Psoas muscle (tissue), 8 donors: ENCODE results near the gene HECTD3. TPM values are rescaled to one million over a fixed set of nuclear protein-coding genes. Genes with fewer than 3 reads are reported as not detected.

Source experiments
- ATAC-seq, 4 donors: fragments of 200-7000 bp; cut with Tn5 transposase; one replicate each; pipeline ENCODE4 v1.9.1; 2020; ENCODE audit warnings: moderate library complexity in 3 of 4, mild to moderate bottlenecking in 2 of 4
- DNase-seq, 2 donors: peaks; one replicate each; pipeline ENCODE4 v3.0.0-alpha.2; 2020
- H3K27ac ChIP-seq: fragments of 200-600 bp; one replicate; pipeline ENCODE4 v1.8.0; 2022
- H3K27me3 ChIP-seq, 3 donors: fragments of 200-600 bp in 1 of 3; one replicate each; pipeline versions ENCODE4 v1.6.1 to v1.8.0; 2013 to 2022; ENCODE audit warnings: low read length in 2 of 3, mild to moderate bottlenecking in 2 of 3, moderate library complexity in 1 of 3; ENCODE audit not compliant: insufficient read depth in 3 of 3
- H3K36me3 ChIP-seq, 2 donors: fragments of 200-600 bp in 1 of 2; one replicate each; pipeline versions ENCODE4 v1.6.1 to v1.8.0; 2013 to 2022; ENCODE audit warnings: low read depth in 1 of 2, mild to moderate bottlenecking in 1 of 2, moderate library complexity in 1 of 2; ENCODE audit not compliant: insufficient read depth in 1 of 2
- H3K4me1 ChIP-seq: fragments of 200-600 bp; one replicate; pipeline ENCODE4 v1.8.0; 2022
- H3K4me3 ChIP-seq: fragments of 200-600 bp; one replicate; pipeline ENCODE4 v1.8.0; 2022; ENCODE audit warnings: mild to moderate bottlenecking
- H3K9me3 ChIP-seq: fragments of 200-600 bp; one replicate; pipeline ENCODE4 v1.8.0; 2022
- WGBS, 3 donors: extraction: QIAGEN DNeasy Blood & Tissue Kit; methylation state at CpG; one replicate each; pipeline versions ENCODE4 v1.1.6 to v1.1.7; 2013; 5-methylcytosine and 5-hydroxymethylcytosine counted together
- intact Hi-C, 2 donors: fragments of 100-400 bp; cut with DNase I; formaldehyde crosslinking; loops; one replicate each; pipeline versions ENCODE4 v1.11.0 to v1.14.2; 2022
- polyA plus RNA-seq, 3 donors: library from polyadenylated mRNA; stranded (reverse); fragments of 200-250 nt; gene quantifications; one replicate each; pipeline ENCODE4 v1.2.3, GENCODE V29; 2013
- total RNA-seq, 4 donors: library from RNA; stranded (reverse); fragmentation: NEBNext Ultra II Directional in 2 of 4; extraction: Animal tissue kit (Norgen Biotek cat#: 25700) in 2 of 4; gene quantifications; one replicate each; pipeline versions ENCODE4 v1.2.1 to v1.2.4, GENCODE V29; 2021 to 2023
- TF ChIP-seq, protein P1 (sequence below): fragments of 200-600 bp; IDR thresholded peaks from one replicate; pipeline ENCODE4 v1.8.0; 2022; ENCODE audit warnings: antibody characterized with exemption
- donor health status: healthy with polysubstance abuse.
- donor health status: DM: no; HTN: no; CAD: no; lungs with moderate emphysema.
- donor health status: Bipolar disorder and iron deficiency.
- donor health status: healthy.
- donor health status: DM: yes; HTN: yes; CAD: no.
- donor health status: DM: no; HTN: no; CAD: no.
- donor health status: DM: no; HTN: no; CAD: no.
- donor health status: DM: yes; HTN: yes; CAD: no.

Gene HECTD3
- total and polyA plus RNA-seq, 7 donors, result 34.0 to 55.3 (median 41.1) TPM

DNA sequence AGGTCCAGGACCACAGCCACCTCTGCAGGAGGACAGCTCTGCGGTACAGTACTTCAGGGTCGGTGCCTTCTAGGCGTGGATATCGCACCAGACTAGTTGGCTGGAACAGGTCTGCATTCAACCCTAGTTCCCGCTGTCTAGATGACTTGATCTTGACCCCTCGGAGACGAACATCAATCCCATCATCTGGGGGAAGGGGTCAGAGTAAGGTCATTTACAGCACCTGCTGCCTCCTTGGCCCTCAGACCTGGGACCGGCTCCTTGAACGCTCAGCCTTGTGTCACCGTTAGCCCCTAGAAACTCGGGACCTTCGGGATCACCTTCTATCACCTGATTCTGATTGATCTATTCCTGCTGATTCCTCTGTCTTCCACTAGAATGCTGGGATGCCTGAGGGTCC is 2.6 kb downstream of the HECTD3 start:
- TF ChIP-seq, protein P1, sequence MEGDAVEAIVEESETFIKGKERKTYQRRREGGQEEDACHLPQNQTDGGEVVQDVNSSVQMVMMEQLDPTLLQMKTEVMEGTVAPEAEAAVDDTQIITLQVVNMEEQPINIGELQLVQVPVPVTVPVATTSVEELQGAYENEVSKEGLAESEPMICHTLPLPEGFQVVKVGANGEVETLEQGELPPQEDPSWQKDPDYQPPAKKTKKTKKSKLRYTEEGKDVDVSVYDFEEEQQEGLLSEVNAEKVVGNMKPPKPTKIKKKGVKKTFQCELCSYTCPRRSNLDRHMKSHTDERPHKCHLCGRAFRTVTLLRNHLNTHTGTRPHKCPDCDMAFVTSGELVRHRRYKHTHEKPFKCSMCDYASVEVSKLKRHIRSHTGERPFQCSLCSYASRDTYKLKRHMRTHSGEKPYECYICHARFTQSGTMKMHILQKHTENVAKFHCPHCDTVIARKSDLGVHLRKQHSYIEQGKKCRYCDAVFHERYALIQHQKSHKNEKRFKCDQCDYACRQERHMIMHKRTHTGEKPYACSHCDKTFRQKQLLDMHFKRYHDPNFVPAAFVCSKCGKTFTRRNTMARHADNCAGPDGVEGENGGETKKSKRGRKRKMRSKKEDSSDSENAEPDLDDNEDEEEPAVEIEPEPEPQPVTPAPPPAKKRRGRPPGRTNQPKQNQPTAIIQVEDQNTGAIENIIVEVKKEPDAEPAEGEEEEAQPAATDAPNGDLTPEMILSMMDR, result no peak
- Histone ChIP-seq H3K27me3 (no peaks in the 10 kb centered on the region), H3K4me1 (peaks cover 21% of the 10 kb centered on the region), H3K9me3 (no peaks in the 10 kb centered on the region), H3K27ac (no peak overlapping the region), H3K4me3 (no peak overlapping the region), H3K36me3 (peaks cover 13 to 72% of the 10 kb centered on the region in 2 donors)
- DNase-seq (no peak), ATAC-seq (no peak)
- 88 to 90% (median 89%) methylated on average over 12 of the region's 12 CpGs for WGBS, 3 donors
- intact Hi-C loops, result loop anchor here in 1 of 2 donors (10.0 kb wide), 1 partner anchor 174 kb away; no protein-coding TSS in a partner anchor

DNA sequence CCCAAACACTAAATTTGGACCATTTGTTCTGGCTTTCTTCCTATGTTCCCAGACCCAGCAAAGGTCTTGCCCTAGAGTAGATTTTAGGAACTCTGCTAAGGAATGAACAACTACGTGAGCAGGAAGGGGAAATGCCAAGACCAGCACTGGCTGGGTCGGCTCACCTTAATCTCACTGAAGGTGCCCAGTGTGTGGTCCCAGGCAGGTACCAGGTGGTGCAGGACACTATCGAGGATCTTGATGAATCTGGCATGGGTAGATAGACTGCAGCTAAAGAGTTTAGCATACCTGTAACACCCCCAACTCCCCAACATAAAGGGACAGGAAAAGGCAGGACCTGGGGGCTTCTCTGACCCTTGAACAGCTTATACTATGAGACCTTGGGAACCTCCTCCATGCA is 3.0 kb downstream of the HECTD3 start:
- H3K27me3 ChIP-seq, result no peaks in the 10 kb centered on the region
- no peaks in the 10 kb centered on the region for H3K9me3 ChIP-seq
- peaks cover 17% of the 10 kb centered on the region for H3K4me1 ChIP-seq
- peaks cover 14 to 72% of the 10 kb centered on the region in 2 donors for H3K36me3 ChIP-seq
- TF ChIP-seq, protein P1, result no peak
- 84 to 92% (median 88%) methylated on average over 3 of the region's 3 CpGs for WGBS, 3 donors
- no peak for DNase-seq
- no peak for ATAC-seq
- no peak overlapping the region for H3K4me3 ChIP-seq
- no peak overlapping the region for H3K27ac ChIP-seq
- intact Hi-C loops, result loop anchor here in 1 of 2 donors (10.0 kb wide), 1 partner anchor 173 kb away; no protein-coding TSS in a partner anchor

DNA sequence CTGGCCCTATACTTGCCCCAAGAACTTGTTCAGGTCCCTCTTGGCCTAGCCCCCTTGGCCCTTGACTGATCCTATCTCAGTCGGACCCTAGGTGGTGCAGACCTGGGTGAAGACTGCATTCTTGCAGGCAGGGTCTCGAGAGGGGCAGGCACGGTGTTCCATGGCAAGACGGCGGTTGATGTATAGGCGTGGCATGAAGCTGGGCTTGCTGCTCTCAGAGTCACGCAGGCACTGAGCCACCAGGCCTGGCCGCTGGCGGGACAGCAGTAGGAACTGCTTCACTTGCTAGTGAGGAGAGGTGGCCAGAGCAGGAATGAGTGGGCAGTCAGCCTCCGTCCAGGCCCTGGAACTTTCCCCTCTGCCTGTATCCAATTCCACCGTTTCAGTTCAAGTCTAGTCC is 3.8 kb downstream of the HECTD3 start:
- ATAC-seq (no peak), DNase-seq (no peak)
- intact Hi-C loops, result loop anchor here in 1 of 2 donors (10.0 kb wide), 1 partner anchor 173 kb away; no protein-coding TSS in a partner anchor
- 76 to 84% (median 77%) methylated on average over 11 of the region's 11 CpGs for WGBS, 3 donors
- H3K27me3 ChIP-seq, result no peaks in the 10 kb centered on the region
- no peak overlapping the region for H3K27ac ChIP-seq
- TF ChIP-seq, protein P1, result no peak
- peaks cover 14 to 78% of the 10 kb centered on the region in 2 donors for H3K36me3 ChIP-seq
- H3K4me1 ChIP-seq, result peaks cover 14% of the 10 kb centered on the region
- H3K9me3 ChIP-seq, result no peaks in the 10 kb centered on the region
- H3K4me3 ChIP-seq, result no peak overlapping the region

DNA sequence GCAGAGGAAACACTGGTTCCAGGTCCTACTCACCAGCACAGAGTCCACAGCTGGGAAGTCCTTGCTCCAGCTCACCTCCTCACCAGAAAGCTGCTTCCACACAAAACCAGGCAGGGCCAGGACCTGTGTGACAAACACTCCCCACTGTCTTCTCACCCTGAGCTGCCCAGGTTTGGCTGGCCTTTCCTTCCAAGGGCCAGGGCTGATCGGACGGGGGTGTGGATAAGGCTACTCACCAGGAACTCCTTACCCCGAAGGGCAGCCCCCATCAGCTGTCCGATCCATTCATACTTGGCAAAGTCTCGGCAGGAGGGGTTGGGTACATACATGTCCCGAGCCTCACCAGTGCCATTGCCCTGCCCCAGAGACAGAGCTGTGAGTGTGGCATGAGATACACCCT is 5.4 kb downstream of the HECTD3 start:
- no peak for DNase-seq
- intact Hi-C loops, result loop anchor here in 1 of 2 donors (10.0 kb wide), 1 partner anchor 171 kb away; no protein-coding TSS in a partner anchor
- WGBS, 3 donors, result 73 to 81% (median 78%) methylated on average over 6 of the region's 6 CpGs

More for the DNA sequence above, 5.4 kb downstream of the HECTD3 start:
- H3K36me3 ChIP-seq, result peaks cover 14 to 86% of the 10 kb centered on the region in 2 donors
- H3K27me3 ChIP-seq, result no peaks in the 10 kb centered on the region
- ATAC-seq, result no peak
- H3K4me3 ChIP-seq, result no peak overlapping the region
- TF ChIP-seq, protein P1, result no peak
- H3K9me3 ChIP-seq, result no peaks in the 10 kb centered on the region
- H3K27ac ChIP-seq, result no peak overlapping the region
- peaks cover 11% of the 10 kb centered on the region for H3K4me1 ChIP-seq
